Measurements from ENCODE around the gene ISG20L2. TPM values are rescaled to one million over a fixed set of nuclear protein-coding genes. Genes with fewer than 3 reads are reported as not detected.

Gene ISG20L2
- total RNA-seq, 2 donors from 2014 or later, result 67.5 to 97.5 TPM

- ATAC-seq (no peak), DNase-seq (ENCODE audit: low spot score) (no peak)
- Mint-ChIP-seq H3K4me3 (peak overlapping the region; percentile 97), H3K27ac (peak overlapping the region; percentile 97 to 100), H3K36me3 (peaks cover 4% of the 10 kb centered on the region), H3K4me1 (ENCODE audit: low read depth in 2 of 2) (peaks cover 57 to 64% of the 10 kb centered on the region in 2 donors), H3K27me3 (no peaks in the 10 kb centered on the region), H3K9me3 (no peaks in the 10 kb centered on the region)
Measured at GRCh38 chr1:156749419-156750118, 21.0 kb upstream of the ISG20L2 start.

- ATAC-seq (no peak), DNase-seq (ENCODE audit: low spot score) (peak; percentile 75)
- Mint-ChIP-seq H3K9me3 (no peaks in the 10 kb centered on the region), H3K27me3 (no peaks in the 10 kb centered on the region), H3K4me1 (ENCODE audit: low read depth in 2 of 2) (peaks cover 60 to 64% of the 10 kb centered on the region in 2 donors), H3K4me3 (peak overlapping the region; percentile 97), H3K36me3 (peaks cover 4% of the 10 kb centered on the region), H3K27ac (peak overlapping the region; percentile 97 to 100)
Measured at GRCh38 chr1:156748670-156749418, 20.3 kb upstream of the ISG20L2 start.

GRCh38 chr1:156747742-156748669 lies 19.4 kb upstream of the ISG20L2 start:
- peak overlapping the region; percentile 97 to 100 for H3K27ac Mint-ChIP-seq
- peak overlapping the region; percentile 97 for H3K4me3 Mint-ChIP-seq
- no peaks in the 10 kb centered on the region for H3K9me3 Mint-ChIP-seq
- H3K36me3 Mint-ChIP-seq, result peaks cover 4% of the 10 kb centered on the region
- H3K27me3 Mint-ChIP-seq, result no peaks in the 10 kb centered on the region
- peaks cover 62 to 63% of the 10 kb centered on the region in 2 donors for H3K4me1 Mint-ChIP-seq (ENCODE audit: low read depth in 2 of 2)
- DNase-seq (ENCODE audit: low spot score) (no peak), ATAC-seq (no peak)

GRCh38 chr1:156746728-156747631 lies 18.4 kb upstream of the ISG20L2 start:
- Mint-ChIP-seq H3K36me3 (peaks cover 8% of the 10 kb centered on the region), H3K4me3 (peak overlapping the region; percentile 97), H3K27ac (peak overlapping the region; percentile 97 to 100), H3K9me3 (no peaks in the 10 kb centered on the region), H3K27me3 (no peaks in the 10 kb centered on the region), H3K4me1 (ENCODE audit: low read depth in 2 of 2) (peaks cover 58 to 64% of the 10 kb centered on the region in 2 donors)
- ATAC-seq, result peak; percentile 34 to 49
- peak; percentile 71 for DNase-seq (ENCODE audit: low spot score)

GRCh38 chr1:156746406-156746727 lies 17.8 kb upstream of the ISG20L2 start:
- Mint-ChIP-seq H3K4me3 (peak overlapping the region; percentile 97), H3K9me3 (no peaks in the 10 kb centered on the region), H3K27ac (peak overlapping the region; percentile 97 to 100), H3K36me3 (peaks cover 12% of the 10 kb centered on the region), H3K4me1 (ENCODE audit: low read depth in 2 of 2) (peaks cover 63 to 68% of the 10 kb centered on the region in 2 donors), H3K27me3 (no peaks in the 10 kb centered on the region)
- ATAC-seq, result no peak
- no peak for DNase-seq (ENCODE audit: low spot score)

- H3K4me1 Mint-ChIP-seq (ENCODE audit: low read depth in 2 of 2), result peaks cover 68 to 72% of the 10 kb centered on the region in 2 donors
- peak overlapping the region; percentile 97 for H3K4me3 Mint-ChIP-seq
- H3K9me3 Mint-ChIP-seq, result no peaks in the 10 kb centered on the region
- no peak for ATAC-seq
- H3K27me3 Mint-ChIP-seq, result no peaks in the 10 kb centered on the region
- DNase-seq (ENCODE audit: low spot score), result no peak
- H3K36me3 Mint-ChIP-seq, result peaks cover 12% of the 10 kb centered on the region
- H3K27ac Mint-ChIP-seq, result peak overlapping the region; percentile 97 to 100
Measured at GRCh38 chr1:156745881-156746280, 17.3 kb upstream of the ISG20L2 start.

GRCh38 chr1:156744786-156745419 lies 16.3 kb upstream of the ISG20L2 start:
- no peaks in the 10 kb centered on the region for H3K9me3 Mint-ChIP-seq
- no peak for ATAC-seq
- peaks cover 12% of the 10 kb centered on the region for H3K36me3 Mint-ChIP-seq
- peaks cover 68 to 70% of the 10 kb centered on the region in 2 donors for H3K4me1 Mint-ChIP-seq (ENCODE audit: low read depth in 2 of 2)
- H3K4me3 Mint-ChIP-seq, result no peak overlapping the region
- no peak for DNase-seq (ENCODE audit: low spot score)
- no peaks in the 10 kb centered on the region for H3K27me3 Mint-ChIP-seq
- H3K27ac Mint-ChIP-seq, result peak overlapping the region; percentile 97 to 100

GRCh38 chr1:156744344-156744743 lies 15.8 kb upstream of the ISG20L2 start:
- Mint-ChIP-seq H3K36me3 (peaks cover 12% of the 10 kb centered on the region), H3K27me3 (no peaks in the 10 kb centered on the region), H3K4me3 (no peak overlapping the region), H3K4me1 (ENCODE audit: low read depth in 2 of 2) (peaks cover 62 to 65% of the 10 kb centered on the region in 2 donors), H3K9me3 (no peaks in the 10 kb centered on the region), H3K27ac (peak overlapping the region; percentile 97 to 100)
- no peak for ATAC-seq
- DNase-seq (ENCODE audit: low spot score), result no peak

GRCh38 chr1:156743367-156744302 lies 15.1 kb upstream of the ISG20L2 start:
- ATAC-seq, result no peak
- Mint-ChIP-seq H3K4me3 (no peak overlapping the region), H3K4me1 (ENCODE audit: low read depth in 2 of 2) (peaks cover 55 to 61% of the 10 kb centered on the region in 2 donors), H3K9me3 (no peaks in the 10 kb centered on the region), H3K27me3 (no peaks in the 10 kb centered on the region), H3K36me3 (peaks cover 16% of the 10 kb centered on the region), H3K27ac (peak overlapping the region; percentile 97 to 100)
- DNase-seq (ENCODE audit: low spot score), result no peak

- ATAC-seq (no peak), DNase-seq (ENCODE audit: low spot score) (no peak)
- no peak overlapping the region for H3K4me3 Mint-ChIP-seq
- H3K36me3 Mint-ChIP-seq, result peaks cover 14% of the 10 kb centered on the region
- H3K27ac Mint-ChIP-seq, result peak overlapping the region; percentile 97 to 100
- H3K4me1 Mint-ChIP-seq (ENCODE audit: low read depth in 2 of 2), result peaks cover 47 to 52% of the 10 kb centered on the region in 2 donors
- H3K9me3 Mint-ChIP-seq, result no peaks in the 10 kb centered on the region
- H3K27me3 Mint-ChIP-seq, result no peaks in the 10 kb centered on the region
Measured at GRCh38 chr1:156742801-156743200, 14.2 kb upstream of the ISG20L2 start.

GRCh38 chr1:156742017-156742416 lies 13.5 kb upstream of the ISG20L2 start:
- DNase-seq (ENCODE audit: low spot score) (no peak), ATAC-seq (no peak)
- H3K27ac Mint-ChIP-seq, result peak overlapping the region; percentile 97 to 100
- no peaks in the 10 kb centered on the region for H3K9me3 Mint-ChIP-seq
- H3K36me3 Mint-ChIP-seq, result peaks cover 14% of the 10 kb centered on the region
- H3K4me3 Mint-ChIP-seq, result peak overlapping the region; percentile 97
- no peaks in the 10 kb centered on the region for H3K27me3 Mint-ChIP-seq
- H3K4me1 Mint-ChIP-seq (ENCODE audit: low read depth in 2 of 2), result peaks cover 41 to 50% of the 10 kb centered on the region in 2 donors

All from natural killer cell treated with Interleukin-12 subunit alpha and Interleukin-12 subunit beta and Interleukin-15 and Interleukin-18, amount 100 ng/mL, for 72 hours (primary cell).